Keratinocyte (primary cell): Measurements from ENCODE around the gene RWDD1. TPM values are rescaled to one million over a fixed set of nuclear protein-coding genes. Genes with fewer than 3 reads are reported as not detected.
A peak's percentile ranks its signal among the peaks of the same experiment; 100 is the strongest.

Experiments used
- DNase-seq: peaks from one replicate; pipeline ENCODE4 v3.0.0-alpha.2; 2011; ENCODE audit warnings: low read depth, missing footprints, low spot score
- FAIRE-seq: peaks from 2 replicates; lab custom pipeline; 2011; peaks lifted over from hg19 to GRCh38; lab: Jason Lieb, UNC
- H2AFZ ChIP-seq: 2 replicates; pipeline ENCODE4 v1.6.0; 2012; ENCODE audit warnings: low read length, control low read depth, inconsistent platforms; ENCODE audit not compliant: control insufficient read depth
- H3K27ac ChIP-seq: 2 replicates; pipeline ENCODE4 v1.5.1; 2011; ENCODE audit warnings: low read length; ENCODE audit not compliant: control insufficient read depth, insufficient read depth
- H3K27me3 ChIP-seq: 3 replicates; pipeline ENCODE4 v1.6.0; 2011; ENCODE audit warnings: low read length; ENCODE audit not compliant: control insufficient read depth, insufficient read depth; ENCODE audit errors: extremely low read depth
- H3K36me3 ChIP-seq, 2 experiments: 2 replicates in 1 of 2; 3 replicates in 1 of 2; pipeline ENCODE4 v1.5.1; 2011; ENCODE audit warnings: low read length in 2 of 2, mild to moderate bottlenecking in 1 of 2; ENCODE audit not compliant: control insufficient read depth in 2 of 2, insufficient read depth in 2 of 2; ENCODE audit errors: extremely low read depth in 1 of 2
- H3K4me1 ChIP-seq: 3 replicates; pipeline ENCODE4 v1.5.1; 2011; ENCODE audit warnings: low read length; ENCODE audit not compliant: control insufficient read depth, insufficient read depth; ENCODE audit errors: extremely low read depth
- H3K4me2 ChIP-seq: 3 replicates; pipeline ENCODE4 v1.6.0; 2011; ENCODE audit warnings: low read depth, low read length; ENCODE audit not compliant: control insufficient read depth, insufficient read depth; ENCODE audit errors: extremely low read depth
- H3K4me3 ChIP-seq, 3 experiments: fragments of 200-600 bp in 1 of 3; sonication (generic) in 1 of 3; 2 replicates in 2 of 3; 3 replicates in 1 of 3; pipeline ENCODE4 v1.5.1; 2011 to 2016; ENCODE audit warnings: low read length in 3 of 3, mild to moderate bottlenecking in 3 of 3, control low read depth in 2 of 3, inconsistent platforms in 1 of 3, low read depth in 1 of 3, mixed read lengths in 1 of 3, mixed run types in 1 of 3, moderate library complexity in 1 of 3; ENCODE audit not compliant: control insufficient read depth in 2 of 3, insufficient read depth in 2 of 3; ENCODE audit errors: extremely low read depth in 1 of 3
- H3K79me2 ChIP-seq: 2 replicates; pipeline ENCODE4 v1.6.0; 2012; ENCODE audit warnings: low read length; ENCODE audit not compliant: control insufficient read depth, insufficient read depth
- H3K9ac ChIP-seq: 3 replicates; pipeline ENCODE4 v1.6.0; 2011; ENCODE audit warnings: low read length; ENCODE audit not compliant: control insufficient read depth, insufficient read depth; ENCODE audit errors: extremely low read depth
- H3K9me1 ChIP-seq: 3 replicates; pipeline ENCODE4 v1.6.0; 2011; ENCODE audit warnings: low read length; ENCODE audit not compliant: control insufficient read depth, insufficient read depth; ENCODE audit errors: extremely low read depth
- H3K9me3 ChIP-seq: 2 replicates; pipeline ENCODE4 v1.5.1; 2012; ENCODE audit warnings: low read depth, low read length; ENCODE audit not compliant: control insufficient read depth
- H4K20me1 ChIP-seq: 3 replicates; pipeline ENCODE4 v1.6.0; 2011; ENCODE audit warnings: low read length; ENCODE audit not compliant: control insufficient read depth, insufficient read depth; ENCODE audit errors: extremely low read depth
- EZH2 ChIP-seq: IDR thresholded peaks from one replicate; pipeline ENCODE4 v1.6.1; 2012; ENCODE audit warnings: inconsistent platforms, mild to moderate bottlenecking, low read length, moderate library complexity
- dilution Hi-C: fragments of 300-500 bp; cut with MboI; formaldehyde crosslinking; loops from one replicate; pipeline ENCODE4 v1.7.0; 2020; ENCODE audit warnings: low sequenced_read_pairs; ENCODE audit not compliant: extremely low pct_ligation_motif_present
- polyA plus RNA-seq, 5 experiments: library from polyadenylated mRNA; depleted of rRNA in 3 of 5; stranded (reverse) in 3 of 5; stranded (forward) in 1 of 5; unstranded in 1 of 5; fragments of >200 nt; gene quantifications; 1 replicate in 1 of 5; 2 replicates in 3 of 5; 3 replicates in 1 of 5; pipeline versions ENCODE4 v1.2.1 to v1.2.3, GENCODE V29; 2011 to 2012; ENCODE audit warnings: missing spikeins in 2 of 5, low read depth in 1 of 5, low replicate concordance in 1 of 5
- TF ChIP-seq, protein P1 (sequence below), 3 experiments: IDR thresholded peaks in 1 of 3; conservative IDR thresholded peaks in 1 of 3; optimal IDR thresholded peaks in 1 of 3; 2 replicates in 2 of 3; 3 replicates in 1 of 3; pipeline versions ENCODE3 to v1.5.1; 2011; ENCODE audit warnings: low read length in 3 of 3, mild to moderate bottlenecking in 3 of 3, moderate library complexity in 2 of 3, control low read depth in 1 of 3, inconsistent platforms in 1 of 3; ENCODE audit not compliant: insufficient read depth in 2 of 3; ENCODE audit errors: extremely low read depth in 1 of 3

The RWDD1 gene
- polyA plus RNA-seq, 1 donor (not counting 4 experiments of a cell fraction or from before 2014, with no cell fraction given): 61.7 TPM

DNA sequence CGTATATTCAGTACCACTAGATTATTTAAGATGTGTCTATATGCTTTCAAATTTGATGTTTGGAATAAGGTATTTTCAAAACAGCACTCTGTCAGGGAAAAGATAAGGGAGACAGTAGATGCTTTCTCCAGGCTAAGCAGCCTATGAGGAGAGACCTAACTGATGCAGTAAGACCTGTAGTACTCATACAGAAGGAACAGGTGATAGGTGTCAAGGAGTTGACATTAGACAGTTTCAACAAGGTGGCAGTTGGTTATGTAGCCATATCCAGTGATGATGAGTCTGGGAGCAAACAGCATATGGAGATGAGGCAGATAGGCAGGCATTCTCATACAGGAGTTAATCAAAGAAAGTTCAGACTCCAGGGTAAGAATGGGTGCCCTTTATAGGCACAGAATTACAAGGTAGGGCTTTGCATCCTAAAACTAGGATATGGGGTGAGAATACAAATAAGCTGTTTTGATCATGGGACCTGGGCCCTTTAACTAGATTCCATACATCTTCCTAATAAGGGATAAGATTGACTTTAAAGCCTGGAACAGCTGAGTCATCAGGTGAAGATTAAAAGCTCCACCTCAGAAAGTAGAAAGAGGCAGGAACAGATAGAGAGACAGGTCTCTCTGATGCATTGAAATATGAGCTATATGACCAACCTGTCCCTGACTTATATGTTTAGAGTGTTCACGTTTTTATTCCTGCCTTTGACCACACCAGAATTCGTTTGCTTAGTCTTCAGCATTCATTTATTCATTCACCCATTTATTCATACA is 52.9 kb downstream of the RWDD1 start:
- Histone ChIP-seq H3K4me3 (no peak overlapping the region), H3K27ac (no peak overlapping the region), H2AFZ (no peak overlapping the region), H3K79me2 (no peaks in the 10 kb centered on the region), H3K27me3 (no peaks in the 10 kb centered on the region), H3K9me3 (no peaks in the 10 kb centered on the region), H3K9me1 (no peaks in the 10 kb centered on the region), H3K36me3 (no peaks in the 10 kb centered on the region), H3K4me1 (peaks cover 3% of the 10 kb centered on the region), H4K20me1 (no peaks in the 10 kb centered on the region), H3K9ac (no peak overlapping the region), H3K4me2 (no peak overlapping the region)
- no peak for TF ChIP-seq EZH2
- TF ChIP-seq, protein P1, sequence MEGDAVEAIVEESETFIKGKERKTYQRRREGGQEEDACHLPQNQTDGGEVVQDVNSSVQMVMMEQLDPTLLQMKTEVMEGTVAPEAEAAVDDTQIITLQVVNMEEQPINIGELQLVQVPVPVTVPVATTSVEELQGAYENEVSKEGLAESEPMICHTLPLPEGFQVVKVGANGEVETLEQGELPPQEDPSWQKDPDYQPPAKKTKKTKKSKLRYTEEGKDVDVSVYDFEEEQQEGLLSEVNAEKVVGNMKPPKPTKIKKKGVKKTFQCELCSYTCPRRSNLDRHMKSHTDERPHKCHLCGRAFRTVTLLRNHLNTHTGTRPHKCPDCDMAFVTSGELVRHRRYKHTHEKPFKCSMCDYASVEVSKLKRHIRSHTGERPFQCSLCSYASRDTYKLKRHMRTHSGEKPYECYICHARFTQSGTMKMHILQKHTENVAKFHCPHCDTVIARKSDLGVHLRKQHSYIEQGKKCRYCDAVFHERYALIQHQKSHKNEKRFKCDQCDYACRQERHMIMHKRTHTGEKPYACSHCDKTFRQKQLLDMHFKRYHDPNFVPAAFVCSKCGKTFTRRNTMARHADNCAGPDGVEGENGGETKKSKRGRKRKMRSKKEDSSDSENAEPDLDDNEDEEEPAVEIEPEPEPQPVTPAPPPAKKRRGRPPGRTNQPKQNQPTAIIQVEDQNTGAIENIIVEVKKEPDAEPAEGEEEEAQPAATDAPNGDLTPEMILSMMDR (optimal IDR thresholded peaks at IDR 0.05 in 1 of 3, IDR thresholded peaks at IDR 0.05 in 1 of 3, conservative IDR thresholded peaks at IDR 0.05 in 1 of 3; ENCODE audit: extremely low read depth in 1 of 3, insufficient read depth in 2 of 3, low read length in 3 of 3): no peak
- FAIRE-seq: peak; percentile 61
- dilution Hi-C loops: no loop called here
- DNase-seq: no peak

DNA sequence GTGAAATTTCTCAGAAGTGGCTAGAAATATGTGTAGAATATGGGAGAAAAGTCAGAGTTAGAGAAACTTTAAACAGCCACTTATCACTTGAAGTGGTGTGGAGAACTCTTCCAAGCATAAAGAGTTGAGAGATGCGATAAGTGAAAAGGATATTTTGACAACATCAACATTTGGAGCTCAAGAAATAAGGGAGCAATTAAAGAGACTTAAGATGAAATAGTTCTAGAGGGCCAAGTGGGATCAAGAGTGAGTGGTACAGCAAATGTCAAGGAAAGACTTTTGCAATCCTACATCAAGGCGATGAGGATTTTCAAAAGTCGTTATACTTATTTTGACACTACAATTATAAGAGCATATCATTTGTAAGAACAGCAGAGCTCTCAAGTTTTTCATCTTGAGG is 54.6 kb downstream of the RWDD1 start:
- DNase-seq (no peak), FAIRE-seq (no peak)
- H3K4me1 ChIP-seq: peaks cover 3% of the 10 kb centered on the region
- H3K9me1 ChIP-seq: no peaks in the 10 kb centered on the region
- no peaks in the 10 kb centered on the region for H4K20me1 ChIP-seq
- H3K79me2 ChIP-seq: no peaks in the 10 kb centered on the region
- H3K4me3 ChIP-seq: no peak overlapping the region
- H3K9ac ChIP-seq: no peak overlapping the region
- H3K27me3 ChIP-seq: no peaks in the 10 kb centered on the region
- dilution Hi-C loops: no loop called here
- no peaks in the 10 kb centered on the region for H3K9me3 ChIP-seq
- H3K36me3 ChIP-seq: no peaks in the 10 kb centered on the region
- H3K27ac ChIP-seq: no peak overlapping the region
- no peak overlapping the region for H2AFZ ChIP-seq
- no peak for TF ChIP-seq EZH2
- TF ChIP-seq, protein P1 (optimal IDR thresholded peaks at IDR 0.05 in 1 of 3, IDR thresholded peaks at IDR 0.05 in 1 of 3, conservative IDR thresholded peaks at IDR 0.05 in 1 of 3; ENCODE audit: extremely low read depth in 1 of 3, insufficient read depth in 2 of 3, low read length in 3 of 3): no peak
- no peak overlapping the region for H3K4me2 ChIP-seq
